GM19043 (cell line): ENCODE results near the gene CHD1L.
"Not testable (repeated sequence)": the region's sequence is repeated elsewhere in the genome, so short reads cannot be mapped to it uniquely, and the experiment has no call there.

ENCODE experiments used
- ATAC-seq: cut with Tn5 transposase; IDR thresholded peaks from one replicate; pipeline ENCODE4 v1.9.1; 2021; ENCODE audit warnings: low read depth; ENCODE audit not compliant: unreplicated experiment

The CHD1L gene

GRCh38 chr1:147242449-147243227 is at the start of gene CHD1L:
Gene CHD1L (plus strand): TSS chr1:147242684. CDS start chr1:147242704, 20 bp downstream.
- ATAC-seq = peak; percentile 87

DNA sequence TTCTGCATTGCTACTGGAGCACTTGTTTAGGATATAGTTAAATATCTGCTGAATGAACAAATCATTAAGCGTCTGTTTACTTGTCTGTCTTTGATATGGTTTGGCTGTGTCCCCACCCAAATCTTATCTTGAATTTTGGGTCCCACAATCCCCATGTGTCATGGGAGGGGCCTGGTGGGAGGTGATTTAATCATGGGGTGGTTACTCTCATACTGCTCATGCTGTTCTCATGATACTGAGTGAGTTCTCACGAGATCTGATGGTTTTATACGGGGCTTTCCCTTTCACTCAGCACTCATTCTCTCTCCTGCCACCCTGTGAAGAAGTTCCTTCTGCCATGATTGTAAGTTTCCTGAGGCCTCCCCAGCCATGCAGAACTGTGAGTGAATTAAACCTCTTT is 45.2 kb upstream of the CHD1L start:
- ATAC-seq = not testable (repeated sequence)

DNA sequence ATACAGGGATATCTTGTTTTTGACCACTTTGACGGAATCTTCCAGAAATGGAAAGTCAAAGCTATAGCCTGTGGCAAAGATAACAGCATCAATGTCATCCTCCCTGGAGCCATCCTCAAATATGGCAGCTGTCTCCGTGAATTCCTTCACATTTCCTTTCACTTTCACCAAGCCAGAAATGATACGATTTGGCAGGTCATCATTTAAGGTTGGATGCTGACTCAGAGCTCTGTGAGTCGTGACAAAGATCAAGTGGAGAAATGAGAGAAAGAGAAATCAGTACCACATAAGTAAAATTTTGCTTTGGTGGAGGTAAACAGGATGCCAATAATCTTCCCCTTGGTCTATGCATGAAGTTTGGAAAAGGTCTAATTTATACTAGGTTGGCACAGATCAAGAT is 41.2 kb upstream of the CHD1L start:
- no peak for ATAC-seq

GRCh38 chr1:147201786-147202185 is 40.7 kb upstream of the CHD1L start:
- ATAC-seq = no peak

- no peak for ATAC-seq
Measured at GRCh38 chr1:147202576-147202975, 39.9 kb upstream of the CHD1L start.

- ATAC-seq = no peak
Measured at GRCh38 chr1:147204080-147204479, 38.4 kb upstream of the CHD1L start.

- ATAC-seq = no peak
Measured at GRCh38 chr1:147207192-147207591, 35.3 kb upstream of the CHD1L start.

- ATAC-seq = no peak
Measured at GRCh38 chr1:147208619-147209018, 33.9 kb upstream of the CHD1L start.

DNA sequence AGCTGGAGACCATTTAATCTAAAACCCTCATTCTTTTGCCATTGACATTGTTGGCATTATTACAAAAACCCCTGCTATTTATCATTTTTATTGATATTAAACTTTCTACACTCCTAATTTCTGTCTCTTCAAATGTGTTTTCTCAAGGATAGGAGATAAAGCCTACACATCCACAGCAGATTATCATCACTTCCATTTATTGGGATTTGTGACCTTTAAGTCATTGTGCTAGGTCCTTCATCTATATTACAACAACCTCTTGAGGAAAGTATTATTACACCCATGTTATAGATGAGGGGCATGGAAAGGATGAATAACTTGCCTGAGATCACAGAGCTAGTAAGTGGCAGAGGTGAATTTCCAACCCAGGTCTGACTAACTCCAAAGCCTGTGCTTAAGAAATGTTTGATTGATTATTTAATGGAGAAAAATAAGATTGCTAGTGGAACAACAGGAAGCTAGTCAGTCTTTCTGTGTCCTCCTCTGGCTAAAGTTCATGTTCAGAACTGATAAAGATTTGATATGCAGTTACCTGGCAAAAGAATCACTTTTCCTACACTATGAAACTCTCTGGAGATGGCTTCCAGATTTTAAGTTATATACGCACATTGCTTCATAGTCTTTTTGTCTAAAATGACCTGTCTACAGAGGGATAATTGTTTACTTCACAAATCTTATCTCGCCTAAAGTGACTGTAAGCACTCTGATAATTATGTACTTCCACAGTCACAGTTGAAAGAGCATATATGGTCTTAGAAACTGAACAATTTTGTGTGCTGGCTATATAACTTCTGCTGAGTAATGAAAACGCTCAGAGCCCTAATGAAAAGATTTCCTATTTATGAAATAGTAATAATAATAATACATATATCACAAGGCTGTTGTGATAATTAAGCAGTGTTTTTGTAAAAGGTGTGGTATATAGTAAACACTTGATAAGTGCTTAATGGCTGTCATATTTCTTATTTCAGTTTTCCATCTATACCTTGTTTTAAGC is 32.4 kb upstream of the CHD1L start:
- ATAC-seq = no peak

- no peak for ATAC-seq
Measured at GRCh38 chr1:147210987-147211386, 31.5 kb upstream of the CHD1L start.

GRCh38 chr1:147211577-147211976 is 30.9 kb upstream of the CHD1L start:
- no peak for ATAC-seq

DNA sequence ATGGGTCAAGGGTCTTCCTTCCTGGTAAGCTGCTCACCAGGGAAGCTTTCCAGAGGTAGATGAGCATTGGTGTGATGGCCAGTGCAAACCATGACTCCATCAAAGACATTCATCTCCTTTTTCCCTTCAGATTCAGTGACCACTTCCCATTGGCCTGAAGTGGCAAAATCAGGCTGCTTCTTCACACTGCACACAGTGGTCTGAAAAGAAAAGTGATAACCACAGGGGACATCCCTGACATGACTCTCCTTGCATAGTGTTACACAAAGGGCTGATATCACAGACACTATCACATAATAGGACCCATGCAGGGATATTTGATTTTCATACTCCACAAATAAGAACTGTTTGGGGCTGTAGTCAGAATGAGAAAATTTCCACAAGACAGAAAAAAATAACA is 29.2 kb upstream of the CHD1L start:
- ATAC-seq = no peak

- ATAC-seq = no peak
Measured at GRCh38 chr1:147214325-147214724, 28.2 kb upstream of the CHD1L start.

- no peak for ATAC-seq
Measured at GRCh38 chr1:147214842-147215539, 27.5 kb upstream of the CHD1L start.

GRCh38 chr1:147215540-147215916 is 27.0 kb upstream of the CHD1L start:
- no peak for ATAC-seq

DNA sequence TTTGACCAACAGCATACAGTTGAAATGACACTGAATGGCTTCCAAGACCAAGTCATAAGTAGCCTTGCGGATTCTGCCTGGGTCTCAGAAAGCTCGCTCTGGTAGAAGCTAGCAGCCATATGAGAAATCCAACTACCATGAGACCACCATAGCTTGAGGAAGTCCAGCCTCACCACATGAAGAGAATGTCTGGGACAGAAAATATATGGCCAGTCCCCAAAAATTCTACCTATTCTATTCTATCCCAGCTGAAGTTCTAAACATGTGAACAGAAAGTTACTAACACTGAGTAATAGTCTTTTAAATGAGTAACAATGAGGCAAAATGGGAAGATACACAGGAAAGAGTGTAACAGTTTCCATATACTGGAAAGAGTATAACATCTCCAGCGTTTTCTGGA is 26.4 kb upstream of the CHD1L start:
- ATAC-seq = no peak

GRCh38 chr1:147217141-147217540 is 25.3 kb upstream of the CHD1L start:
- ATAC-seq = no peak

- no peak for ATAC-seq
Measured at GRCh38 chr1:147218606-147219005, 23.9 kb upstream of the CHD1L start.

GRCh38 chr1:147223740-147224615 is 18.5 kb upstream of the CHD1L start:
- no peak for ATAC-seq

GRCh38 chr1:147225193-147225730 is 17.2 kb upstream of the CHD1L start, which contains the start of gene FMO5:
Gene FMO5 (minus strand): TSS chr1:147225339. CDS start chr1:147225029, 310 bp downstream.
- peak; percentile 83 for ATAC-seq
